Transverse colon (tissue), 4 donors: ENCODE results near the gene MSH3. TPM values are rescaled to one million over a fixed set of nuclear protein-coding genes. Genes with fewer than 3 reads are reported as not detected.

Source experiments
- DNase-seq: peaks from one replicate; pipeline ENCODE4 v3.0.0-alpha.2; 2019
- H3K27ac ChIP-seq, 4 donors: fragments of 200-600 bp; sonication (generic); 2 replicates each; pipeline ENCODE4 v1.5.1; 2016 to 2018; ENCODE audit warnings: inconsistent platforms in 4 of 4
- H3K27me3 ChIP-seq: fragments of 200-600 bp; sonication (generic); 2 replicates; pipeline ENCODE4 v1.5.1; 2017; ENCODE audit warnings: inconsistent platforms
- H3K36me3 ChIP-seq, 4 donors: fragments of 200-600 bp; sonication (generic); 2 replicates each; pipeline ENCODE4 v1.5.1; 2017 to 2019; ENCODE audit warnings: inconsistent platforms in 4 of 4
- H3K4me1 ChIP-seq, 4 donors: fragments of 200-600 bp; sonication (generic); 2 replicates each; pipeline ENCODE4 v1.5.1; 2017 to 2020; ENCODE audit warnings: inconsistent platforms in 4 of 4
- H3K4me3 ChIP-seq, 4 donors: fragments of 200-600 bp; sonication (generic); 1 replicate in 1 of 4; 2 replicates in 3 of 4; pipeline versions ENCODE4 v1.5.1 to v1.6.1; 2017 to 2019; ENCODE audit warnings: inconsistent platforms in 4 of 4
- H3K9me3 ChIP-seq, 2 donors: fragments of 200-600 bp; sonication (generic); 2 replicates each; pipeline ENCODE4 v1.5.1; 2017 to 2019; ENCODE audit warnings: inconsistent platforms in 2 of 2
- EP300 ChIP-seq: sonication (generic); formaldehyde crosslinking; IDR thresholded peaks from one replicate; pipeline ENCODE4 v1.6.1; 2017; ENCODE audit warnings: antibody characterized with exemption, low read depth
- POLR2A ChIP-seq: fragments of 450-650 bp; IDR thresholded peaks from one replicate; pipeline ENCODE4 v1.6.1; 2016; ENCODE audit warnings: antibody characterized with exemption, mild to moderate bottlenecking, moderate library complexity
- POLR2AphosphoS5 ChIP-seq, 3 donors: sonication (generic); formaldehyde crosslinking; IDR thresholded peaks; one replicate each; pipeline ENCODE4 v1.6.1; 2016; ENCODE audit warnings: antibody characterized with exemption in 3 of 3
- WGBS, 2 donors: methylation state at CpG; one replicate each; pipeline ENCODE4 v1.1.5; 2018; ENCODE audit warnings: low coverage in 1 of 2; 5-methylcytosine and 5-hydroxymethylcytosine counted together
- in situ Hi-C, 4 donors: fragments of 200-750 bp; cut with MboI; loops; one replicate each; pipeline versions ENCODE4 v1.15.0 to v1.15.1; 2017; ENCODE audit warnings: low sequenced_read_pairs in 3 of 4, low pct_ligation_motif_present in 1 of 4, low pct_unique_long_range_greater_than_20kb in 1 of 4
- intact Hi-C: fragments of 100-400 bp; cut with DNase I; formaldehyde crosslinking; loops from one replicate; pipeline ENCODE4 v1.15.1; 2023; ENCODE audit warnings: low total_unique reads
- total RNA-seq, 4 donors: library from RNA; depleted of rRNA; stranded (reverse); fragments of >200 nt; gene quantifications; one replicate each; pipeline ENCODE4 v1.1.0, GENCODE V29; 2016
- TF ChIP-seq, protein P1 (sequence below), 5 experiments: fragments of 200-600 bp in 3 of 5; fragments of 450-650 bp in 2 of 5; sonication (generic) in 3 of 5; IDR thresholded peaks; 1 replicate in 2 of 5; 2 replicates in 3 of 5; pipeline ENCODE4 v1.5.1; 2016 to 2017; ENCODE audit warnings: antibody characterized with exemption in 5 of 5, inconsistent platforms in 3 of 5, mild to moderate bottlenecking in 2 of 5, moderate library complexity in 1 of 5

Gene MSH3
- total RNA-seq, 4 donors from 2014 or later: 6.4 to 22.2 (median 17.2) TPM

DNA sequence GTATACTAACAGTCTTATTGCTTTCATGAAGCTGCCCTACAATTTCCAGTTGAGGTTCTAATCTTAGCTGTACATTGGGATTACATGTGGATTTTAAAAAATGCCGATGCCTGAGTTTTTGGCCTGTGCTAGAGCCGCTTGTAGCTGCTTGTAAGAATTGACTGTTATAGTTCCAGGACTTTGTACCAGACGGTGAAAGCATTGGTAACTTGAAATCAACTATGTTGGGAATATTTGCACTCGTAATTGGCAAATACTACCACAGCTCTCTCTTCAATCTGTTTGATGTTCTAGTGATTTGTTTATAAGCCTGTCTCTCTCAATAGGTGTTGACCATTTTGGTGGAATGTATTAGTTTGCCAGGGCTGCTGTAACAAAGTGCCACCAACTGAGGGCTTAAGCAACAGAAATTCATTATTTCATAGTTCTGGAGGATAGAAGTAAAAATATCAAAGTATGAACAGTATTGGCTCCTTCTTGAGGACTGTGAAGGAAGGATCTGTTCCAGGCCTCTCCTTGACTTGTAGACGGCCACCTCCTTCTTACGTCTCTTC, 50.8 kb downstream of the MSH3 start:
- in situ Hi-C loops: no loop called here
- no peaks in the 10 kb centered on the region for H3K27me3 ChIP-seq
- H3K4me3 ChIP-seq: no peak overlapping the region
- DNase-seq: no peak
- no peak overlapping the region for H3K27ac ChIP-seq
- H3K4me1 ChIP-seq: no peaks in the 10 kb centered on the region
- no peaks in the 10 kb centered on the region for H3K9me3 ChIP-seq
- no peak for TF ChIP-seq EP300
- WGBS, 2 donors: 95 to 97% methylated on average over 6 of the region's 6 CpGs
- intact Hi-C loops: no loop called here
- peaks cover 0 to 4% (median 0%) of the 10 kb centered on the region in 4 donors for H3K36me3 ChIP-seq

DNA sequence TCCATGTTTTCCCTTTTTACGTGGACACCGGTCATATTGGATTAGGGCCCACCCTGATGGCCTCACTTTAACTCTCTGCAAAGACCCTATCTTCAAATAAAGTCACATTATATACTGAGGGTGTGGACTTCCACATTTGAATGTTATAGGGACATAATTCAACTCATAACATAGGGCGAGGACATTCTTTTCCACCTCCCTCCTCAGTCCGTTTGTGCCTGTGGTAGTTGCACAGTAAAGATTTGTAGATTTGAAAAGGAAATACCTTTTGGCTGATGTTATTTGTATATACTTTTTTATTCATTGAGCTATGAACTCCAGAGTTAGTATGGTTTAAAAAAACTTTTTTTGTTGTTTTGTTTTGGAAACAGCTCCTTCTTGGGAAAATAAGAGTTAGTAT, 51.3 kb downstream of the MSH3 start:
- Histone ChIP-seq H3K4me1 (no peaks in the 10 kb centered on the region), H3K9me3 (no peaks in the 10 kb centered on the region), H3K36me3 (peaks cover 0 to 4% (median 0%) of the 10 kb centered on the region in 4 donors), H3K27me3 (no peaks in the 10 kb centered on the region), H3K4me3 (no peak overlapping the region), H3K27ac (no peak overlapping the region)
- TF ChIP-seq EP300 (no peak), POLR2AphosphoS5 (IDR thresholded peaks at IDR 0.05) (no peak), POLR2A (no peak)
- TF ChIP-seq, protein P1, sequence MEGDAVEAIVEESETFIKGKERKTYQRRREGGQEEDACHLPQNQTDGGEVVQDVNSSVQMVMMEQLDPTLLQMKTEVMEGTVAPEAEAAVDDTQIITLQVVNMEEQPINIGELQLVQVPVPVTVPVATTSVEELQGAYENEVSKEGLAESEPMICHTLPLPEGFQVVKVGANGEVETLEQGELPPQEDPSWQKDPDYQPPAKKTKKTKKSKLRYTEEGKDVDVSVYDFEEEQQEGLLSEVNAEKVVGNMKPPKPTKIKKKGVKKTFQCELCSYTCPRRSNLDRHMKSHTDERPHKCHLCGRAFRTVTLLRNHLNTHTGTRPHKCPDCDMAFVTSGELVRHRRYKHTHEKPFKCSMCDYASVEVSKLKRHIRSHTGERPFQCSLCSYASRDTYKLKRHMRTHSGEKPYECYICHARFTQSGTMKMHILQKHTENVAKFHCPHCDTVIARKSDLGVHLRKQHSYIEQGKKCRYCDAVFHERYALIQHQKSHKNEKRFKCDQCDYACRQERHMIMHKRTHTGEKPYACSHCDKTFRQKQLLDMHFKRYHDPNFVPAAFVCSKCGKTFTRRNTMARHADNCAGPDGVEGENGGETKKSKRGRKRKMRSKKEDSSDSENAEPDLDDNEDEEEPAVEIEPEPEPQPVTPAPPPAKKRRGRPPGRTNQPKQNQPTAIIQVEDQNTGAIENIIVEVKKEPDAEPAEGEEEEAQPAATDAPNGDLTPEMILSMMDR (IDR thresholded peaks at IDR 0.05): no peak
- intact Hi-C loops (no loop called here), in situ Hi-C loops (no loop called here)
- DNase-seq: no peak
- WGBS, 2 donors: 71 to 88% methylated on average over 4 of the region's 4 CpGs

DNA sequence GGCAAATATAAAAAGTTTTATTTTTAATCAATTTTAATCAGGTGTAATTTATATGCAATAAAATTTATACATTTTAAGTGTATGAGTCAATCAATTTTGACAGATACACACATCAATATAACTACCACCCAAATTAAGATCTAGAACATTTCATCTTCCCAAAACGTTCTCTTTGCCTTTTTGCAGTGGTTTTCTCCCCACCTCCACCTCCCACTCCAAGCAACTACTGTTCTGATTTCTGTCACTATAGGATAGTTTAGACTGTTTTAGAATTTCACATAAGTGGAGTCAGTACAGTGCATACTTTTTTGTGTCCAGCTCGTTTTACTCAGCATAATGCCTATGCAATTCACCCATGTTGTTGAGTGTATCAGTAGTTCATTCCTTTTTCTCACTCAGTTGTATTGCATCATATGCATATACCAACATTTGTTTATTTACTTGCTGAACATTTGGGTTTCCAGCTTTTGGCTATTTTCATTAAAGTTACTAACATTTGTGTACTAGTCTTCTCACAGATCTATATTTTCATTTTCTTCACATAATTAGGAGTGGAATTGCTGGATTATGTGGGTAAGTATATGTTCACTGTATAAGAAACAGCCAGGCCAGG, 52.5 kb downstream of the MSH3 start:
- no peak for DNase-seq
- intact Hi-C loops: no loop called here
- no peak for TF ChIP-seq POLR2A
- no peak for TF ChIP-seq POLR2AphosphoS5 (IDR thresholded peaks at IDR 0.05)
- TF ChIP-seq, protein P1 (IDR thresholded peaks at IDR 0.05): no peak
- TF ChIP-seq EP300: no peak
- no peaks in the 10 kb centered on the region for H3K9me3 ChIP-seq
- no peak overlapping the region for H3K4me3 ChIP-seq
- in situ Hi-C loops: no loop called here
- H3K36me3 ChIP-seq: peaks cover 0 to 4% (median 0%) of the 10 kb centered on the region in 4 donors
- H3K27ac ChIP-seq: no peak overlapping the region
- H3K27me3 ChIP-seq: no peaks in the 10 kb centered on the region
- no peaks in the 10 kb centered on the region for H3K4me1 ChIP-seq
- 80 to 86% methylated on average over 2 of the region's 2 CpGs for WGBS, 2 donors

DNA sequence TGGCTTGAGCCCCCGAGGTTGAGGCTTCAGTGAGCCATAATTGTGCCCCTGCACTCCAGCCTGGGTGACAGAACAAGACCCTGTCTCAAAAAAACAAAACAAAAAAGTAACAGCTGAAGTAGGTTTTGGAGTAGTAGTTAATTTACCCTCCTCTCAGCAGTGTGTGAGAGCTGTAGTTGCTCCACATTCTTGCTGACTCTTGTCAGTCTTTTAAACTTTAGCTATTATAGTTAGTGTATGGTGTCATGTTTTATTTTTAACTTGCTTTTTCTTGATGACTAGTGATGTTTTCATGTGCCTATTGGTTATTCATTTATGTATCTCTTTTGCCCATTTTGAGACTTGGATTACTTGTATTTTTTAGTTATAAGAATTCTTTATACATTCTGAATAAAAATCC, 53.2 kb downstream of the MSH3 start:
- WGBS, 2 donors: 86% methylated on average over 1 of the region's 1 CpG; no CpG with 5 or more reads in 1 of the 2 donors
- no peak for DNase-seq
- no peak overlapping the region for H3K27ac ChIP-seq
- intact Hi-C loops (no loop called here), in situ Hi-C loops (no loop called here)
- H3K4me1 ChIP-seq: no peaks in the 10 kb centered on the region
- TF ChIP-seq POLR2AphosphoS5 (IDR thresholded peaks at IDR 0.05) (no peak), EP300 (no peak), POLR2A (no peak)
- TF ChIP-seq, protein P1 (IDR thresholded peaks at IDR 0.05): no peak
- peaks cover 0 to 4% (median 0%) of the 10 kb centered on the region in 4 donors for H3K36me3 ChIP-seq
- no peak overlapping the region for H3K4me3 ChIP-seq
- H3K9me3 ChIP-seq: no peaks in the 10 kb centered on the region
- no peaks in the 10 kb centered on the region for H3K27me3 ChIP-seq
